ENCODE data around the gene PLCB3. TPM values are rescaled to one million over a fixed set of nuclear protein-coding genes. Genes with fewer than 3 reads are reported as not detected.

The PLCB3 gene
- total RNA-seq, 1 experiment from 2014 or later, result 137 TPM

DNA sequence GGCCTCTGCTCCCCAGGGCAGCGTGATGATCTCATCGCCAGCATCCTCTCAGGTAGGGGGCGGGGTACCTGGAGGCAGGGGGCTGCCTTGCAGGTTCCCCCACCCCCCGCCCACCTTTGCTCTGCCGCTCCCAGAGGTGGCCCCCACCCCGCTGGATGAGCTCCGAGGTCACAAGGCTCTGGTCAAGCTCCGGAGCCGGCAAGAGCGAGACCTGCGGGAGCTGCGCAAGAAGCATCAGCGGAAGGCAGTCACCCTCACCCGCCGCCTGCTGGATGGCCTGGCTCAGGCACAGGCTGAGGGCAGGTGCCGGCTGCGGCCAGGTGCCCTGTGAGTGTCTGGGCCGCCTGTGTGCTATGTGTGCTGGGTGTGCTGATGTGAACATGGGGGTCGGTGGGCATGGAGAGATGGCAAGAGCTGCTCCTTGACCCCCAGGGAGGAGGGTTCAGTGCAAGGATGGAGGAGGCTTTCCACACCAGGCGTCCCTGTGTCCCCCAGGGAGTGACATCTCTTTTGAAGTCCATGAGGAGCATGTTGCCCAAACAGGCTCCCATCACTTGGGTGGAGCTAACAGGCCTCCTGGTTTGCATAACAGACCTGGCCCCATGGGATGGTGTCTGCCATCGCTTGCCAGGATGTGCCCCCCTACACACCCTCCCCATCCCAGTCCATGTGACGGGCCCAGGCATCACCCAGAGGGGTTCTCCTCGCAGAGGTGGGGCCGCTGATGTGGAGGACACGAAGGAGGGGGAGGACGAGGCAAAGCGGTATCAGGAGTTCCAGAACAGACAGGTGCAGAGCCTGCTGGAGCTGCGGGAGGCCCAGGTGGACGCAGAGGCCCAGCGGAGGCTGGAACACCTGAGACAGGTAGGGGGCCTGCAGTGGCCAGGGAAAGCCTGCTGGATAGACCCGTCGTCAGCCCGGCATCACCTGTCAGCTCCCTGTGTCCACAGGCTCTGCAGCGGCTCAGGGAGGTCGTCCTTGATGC lies 14.1 kb downstream of the PLCB3 start:
- no peak for DNase-seq (ENCODE audit: low spot score)

DNA sequence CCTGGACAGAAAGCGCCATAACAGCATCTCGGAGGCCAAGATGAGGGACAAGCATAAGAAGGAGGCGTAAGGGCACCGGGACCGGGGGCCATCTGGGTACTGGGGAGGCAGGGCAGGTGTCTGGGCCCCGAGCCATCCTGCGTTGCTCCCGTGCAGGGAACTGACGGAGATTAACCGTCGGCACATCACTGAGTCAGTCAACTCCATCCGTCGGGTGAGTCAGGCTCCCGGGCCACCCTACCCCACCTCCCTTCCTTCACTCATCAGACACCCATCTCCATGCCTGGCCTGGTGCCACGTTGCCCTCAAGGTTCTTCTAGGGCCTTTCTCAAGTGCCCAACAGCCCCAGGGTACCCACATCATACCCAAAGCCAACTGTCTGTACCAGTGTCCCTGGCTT lies 15.0 kb downstream of the PLCB3 start:
- no peak for DNase-seq (ENCODE audit: low spot score)

DNA sequence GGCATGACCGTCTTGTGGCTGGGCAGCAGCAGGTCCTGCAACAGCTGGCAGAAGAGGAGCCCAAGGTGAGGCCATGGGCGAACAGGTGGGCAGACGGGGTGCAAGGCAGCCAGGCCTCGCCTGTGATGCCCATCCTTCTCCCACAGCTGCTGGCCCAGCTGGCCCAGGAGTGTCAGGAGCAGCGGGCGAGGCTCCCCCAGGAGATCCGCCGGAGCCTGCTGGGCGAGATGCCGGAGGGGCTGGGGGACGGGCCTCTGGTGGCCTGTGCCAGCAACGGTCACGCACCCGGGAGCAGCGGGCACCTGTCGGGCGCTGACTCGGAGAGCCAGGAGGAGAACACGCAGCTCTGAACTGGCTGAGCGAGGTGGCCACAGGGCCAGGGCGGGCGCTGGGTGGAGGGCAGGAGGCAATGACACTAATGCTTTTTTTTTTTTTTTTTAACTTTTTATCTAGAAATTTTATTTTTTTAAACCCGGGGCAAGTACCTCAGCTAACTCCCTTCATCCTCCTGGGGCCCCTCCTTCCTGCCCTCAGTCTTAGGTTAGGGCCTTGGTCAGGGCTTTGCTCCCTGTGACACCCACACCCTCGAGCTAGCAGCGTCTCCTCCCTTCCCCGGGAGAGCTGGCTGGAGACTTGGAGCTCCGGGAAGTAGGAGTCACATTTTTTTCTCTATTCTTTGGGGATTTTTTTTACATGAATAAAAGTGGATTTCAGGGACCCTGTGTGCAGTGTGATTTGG lies 16.0 kb downstream of the PLCB3 start:
- peak; percentile 65 for DNase-seq (ENCODE audit: low spot score)

DNA sequence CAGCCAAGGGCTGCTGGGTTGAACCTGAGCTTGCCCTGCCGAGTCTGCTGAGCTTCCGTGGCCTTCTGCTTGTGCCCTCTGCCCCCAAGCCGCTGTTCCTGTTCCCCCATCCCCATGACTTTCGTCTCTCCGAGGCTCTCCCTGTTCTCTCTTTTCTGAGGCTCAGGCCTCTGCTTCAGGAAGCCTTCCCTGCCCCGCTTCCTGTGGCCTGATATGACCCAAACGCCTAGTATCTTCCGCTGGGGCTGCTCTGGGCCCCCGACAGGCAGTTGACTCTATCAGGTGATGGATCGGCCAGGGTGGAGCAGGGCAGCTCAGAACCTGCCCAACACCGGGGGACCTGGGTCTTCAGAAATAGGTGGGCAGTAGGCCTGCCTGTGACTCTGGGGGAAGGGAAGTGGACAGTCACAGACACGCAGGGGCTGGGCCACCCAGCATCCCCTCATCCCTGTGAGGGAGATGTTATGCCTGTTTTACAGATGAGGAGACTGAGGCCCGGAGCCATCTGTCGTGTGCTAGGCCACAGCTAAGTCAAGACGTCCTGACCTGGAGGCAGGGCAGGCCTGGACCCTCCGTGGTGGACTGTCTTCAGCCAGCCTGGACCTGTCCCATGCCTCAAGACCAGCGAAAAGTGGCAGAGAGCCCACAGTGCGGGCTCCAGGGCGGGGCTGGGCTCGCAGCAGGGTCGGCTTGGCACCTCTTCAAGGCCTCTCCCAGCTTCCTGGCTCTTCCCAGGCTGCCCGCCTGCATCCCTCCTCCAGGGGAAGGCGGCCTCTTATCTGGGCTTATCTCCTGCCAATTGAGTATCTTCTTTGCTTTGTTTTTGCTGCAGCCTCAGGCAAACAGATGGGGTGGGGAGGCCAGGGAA lies 16.9 kb downstream of the PLCB3 start:
- no peak for DNase-seq (ENCODE audit: low spot score)

DNA sequence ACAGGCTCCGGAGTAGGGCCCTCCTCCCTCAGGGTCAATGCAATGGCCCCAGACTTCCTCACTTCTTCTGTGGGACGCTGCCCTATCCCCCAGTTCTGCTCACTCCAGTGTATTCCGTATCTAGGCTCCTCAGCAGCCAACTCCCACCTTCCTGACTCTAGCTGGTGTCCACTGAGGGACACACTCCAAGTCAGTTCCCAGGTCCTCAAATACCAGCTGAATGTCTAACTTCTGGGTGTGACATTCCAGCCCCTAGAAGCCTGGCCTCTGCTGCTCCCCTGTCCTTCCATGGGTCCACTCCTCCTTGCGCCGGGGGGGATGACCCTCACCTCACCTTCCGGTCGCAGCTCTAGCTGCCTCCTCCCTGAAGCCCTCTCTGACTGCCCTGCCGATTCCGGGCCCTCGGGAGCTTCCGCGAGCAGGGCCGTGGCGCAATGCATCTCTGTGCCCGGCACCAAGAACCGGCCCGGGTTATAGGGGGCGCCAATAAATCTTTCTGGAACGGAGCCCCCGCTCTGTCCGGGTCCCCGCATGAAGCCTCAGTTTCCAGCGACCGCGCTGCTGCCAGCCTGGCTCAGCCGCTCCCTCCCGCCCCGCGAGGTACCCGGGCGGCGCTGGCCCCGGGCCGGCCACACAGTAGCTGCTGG lies 17.7 kb downstream of the PLCB3 start:
- peak; percentile 76 for DNase-seq (ENCODE audit: low spot score)

DNA sequence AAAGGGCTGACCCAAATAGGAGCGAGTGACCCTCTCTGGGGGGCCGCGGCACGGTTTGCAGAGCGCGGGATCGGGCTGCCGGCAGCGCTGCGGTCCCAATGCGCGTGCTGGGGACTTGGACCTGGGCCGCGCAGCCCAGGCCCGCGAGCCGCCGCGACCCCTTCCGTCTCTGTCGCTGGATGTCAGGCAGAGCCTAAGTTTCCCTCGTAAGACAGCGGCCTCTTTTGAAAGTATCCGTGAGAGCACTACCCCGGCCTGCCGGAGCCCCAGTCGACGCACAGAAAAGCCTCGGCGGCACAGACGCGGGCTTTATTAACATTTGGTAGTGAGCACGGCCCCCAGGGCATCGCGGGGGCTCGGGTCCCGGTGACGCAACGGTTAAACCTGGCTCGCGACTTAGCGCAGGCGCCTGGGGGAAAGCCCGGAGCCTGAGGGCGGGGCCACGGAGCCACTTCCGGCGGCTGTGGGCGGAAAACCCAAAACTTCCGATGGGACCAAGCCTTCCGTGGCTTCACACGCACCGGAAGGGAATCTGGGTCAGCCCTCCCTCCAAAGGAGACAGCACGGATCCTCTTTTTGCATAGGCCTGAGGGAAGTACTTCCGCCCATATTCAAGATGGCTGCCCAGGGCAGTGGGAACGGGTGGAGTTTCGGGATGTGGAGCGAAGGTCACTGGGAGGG lies 18.4 kb downstream of the PLCB3 start:
- peak; percentile 99 for DNase-seq (ENCODE audit: low spot score)

DNA sequence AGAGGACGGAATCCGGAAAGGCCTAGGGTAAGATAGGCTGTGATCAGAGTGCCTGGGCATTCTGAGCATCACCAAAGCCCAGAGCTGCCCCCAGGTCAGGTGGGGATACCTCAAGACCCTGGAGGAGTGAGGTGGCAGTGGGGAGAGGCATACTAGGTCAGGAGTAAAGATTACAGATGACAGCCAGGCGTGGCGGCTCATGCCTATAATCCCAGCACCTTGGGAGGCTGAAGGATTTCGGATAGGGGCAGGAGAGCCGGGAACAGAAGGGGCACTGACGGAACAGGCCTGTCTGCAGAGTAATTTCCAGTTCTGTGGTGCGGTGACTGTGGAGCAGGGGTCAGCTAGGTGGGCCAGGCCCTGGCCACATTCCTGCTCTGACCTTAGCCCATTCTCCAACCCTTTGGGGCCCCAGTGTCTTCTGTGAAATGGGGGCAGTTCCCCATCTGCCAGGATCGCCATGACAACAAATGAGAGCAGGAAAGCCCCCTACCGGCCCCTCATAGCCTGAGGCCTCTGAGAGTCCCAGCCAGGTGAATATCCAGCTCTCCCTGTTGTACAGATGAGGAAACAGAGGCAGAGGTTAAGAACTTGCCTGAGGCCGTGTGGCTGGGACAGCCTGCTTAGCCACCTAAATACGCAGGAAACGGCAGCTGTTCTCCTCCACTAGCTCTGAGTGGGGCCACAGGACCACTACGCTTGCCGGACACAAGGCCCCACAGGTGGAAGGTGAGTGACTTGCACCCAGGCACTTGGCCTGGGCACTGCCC lies 23.9 kb downstream of the PLCB3 start:
- no peak for DNase-seq (ENCODE audit: low spot score)

DNA sequence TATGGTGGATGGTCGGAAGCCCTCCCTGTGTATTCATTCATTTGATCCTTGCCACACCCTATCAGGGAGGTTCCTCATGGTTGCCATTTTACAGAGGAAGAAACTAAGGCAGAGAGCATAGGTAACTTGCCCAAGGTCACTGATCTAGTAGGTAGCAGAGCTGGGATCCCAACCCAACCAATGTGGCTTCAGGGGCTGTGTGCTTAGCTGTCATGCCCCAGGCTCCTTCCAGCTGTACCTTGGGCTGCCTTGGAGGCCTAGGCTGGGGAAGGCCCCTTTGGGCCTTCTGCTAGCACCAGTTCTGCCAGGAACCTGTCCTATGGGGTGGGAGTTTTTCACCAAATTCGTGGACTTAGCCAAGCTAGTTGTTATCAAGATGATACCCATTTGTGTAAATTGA lies 24.5 kb downstream of the PLCB3 start:
- DNase-seq (ENCODE audit: low spot score), result no peak

DNA sequence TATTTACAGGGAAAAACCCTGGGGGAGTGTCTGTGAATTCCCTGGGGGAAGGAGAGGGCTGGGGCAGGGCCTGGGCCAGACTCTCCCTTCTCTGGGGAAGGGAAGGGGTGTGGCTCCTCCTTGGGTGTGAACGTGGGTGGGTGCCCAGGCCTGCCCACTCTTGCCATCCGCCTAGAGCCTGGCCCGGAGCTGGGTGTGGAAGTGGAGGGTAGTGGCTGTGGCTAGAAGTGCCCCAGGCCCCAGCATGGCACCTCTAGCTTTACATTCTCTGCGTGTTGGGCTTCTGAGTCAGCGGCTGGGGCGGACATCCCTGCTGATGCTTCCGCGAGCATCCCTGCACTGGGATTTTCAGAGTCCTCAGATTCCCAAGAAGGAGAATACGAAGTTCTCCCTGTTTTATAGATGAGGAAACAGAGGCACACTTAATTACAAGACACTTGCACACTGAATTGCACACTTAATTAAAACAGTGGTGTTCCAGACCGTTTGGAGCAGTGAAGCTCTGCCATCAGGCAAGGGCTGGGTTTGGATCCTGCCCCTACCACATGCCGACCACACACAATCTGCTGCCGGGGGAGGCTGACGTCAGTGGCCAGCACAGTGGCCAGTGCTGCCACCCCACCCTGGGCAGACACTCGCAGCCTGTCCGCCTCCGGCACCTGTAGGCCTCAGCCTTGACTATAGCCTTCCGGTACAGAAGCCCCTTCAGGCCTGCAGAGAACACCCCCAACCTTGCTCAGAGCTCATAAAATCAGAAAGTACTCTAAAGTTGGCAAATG lies 25.5 kb downstream of the PLCB3 start:
- DNase-seq (ENCODE audit: low spot score), result no peak

DNA sequence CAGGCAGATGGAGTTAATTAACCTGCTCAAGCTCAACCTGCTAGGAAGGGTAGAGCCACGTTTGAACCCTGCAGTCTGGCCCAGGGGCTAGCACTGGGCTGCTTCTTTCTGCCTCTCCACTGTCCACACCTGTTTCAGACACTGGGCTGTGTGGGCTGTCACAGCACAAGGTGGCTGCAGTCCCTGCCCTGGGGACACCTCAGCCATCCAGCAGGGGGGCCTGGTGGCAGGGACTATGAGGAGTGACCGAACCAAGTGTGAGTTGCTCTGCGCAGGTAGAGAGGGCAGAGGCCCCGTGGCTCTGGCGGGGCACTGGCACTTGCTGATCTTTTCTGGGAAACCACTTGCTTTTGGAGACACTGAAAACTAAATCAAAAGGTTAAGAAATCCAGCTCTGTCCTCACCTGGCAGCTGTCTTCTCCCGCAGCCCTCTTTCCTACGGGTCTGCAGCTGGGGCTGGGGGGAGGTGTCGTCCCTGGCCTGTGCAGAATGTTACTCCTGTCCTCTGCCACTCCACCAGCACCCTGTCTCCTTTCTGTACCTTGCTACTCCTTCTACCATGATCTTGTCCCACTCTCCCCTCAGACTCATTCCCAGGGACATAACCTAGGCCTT lies 27.4 kb downstream of the PLCB3 start:
- no peak for DNase-seq (ENCODE audit: low spot score)

DNA sequence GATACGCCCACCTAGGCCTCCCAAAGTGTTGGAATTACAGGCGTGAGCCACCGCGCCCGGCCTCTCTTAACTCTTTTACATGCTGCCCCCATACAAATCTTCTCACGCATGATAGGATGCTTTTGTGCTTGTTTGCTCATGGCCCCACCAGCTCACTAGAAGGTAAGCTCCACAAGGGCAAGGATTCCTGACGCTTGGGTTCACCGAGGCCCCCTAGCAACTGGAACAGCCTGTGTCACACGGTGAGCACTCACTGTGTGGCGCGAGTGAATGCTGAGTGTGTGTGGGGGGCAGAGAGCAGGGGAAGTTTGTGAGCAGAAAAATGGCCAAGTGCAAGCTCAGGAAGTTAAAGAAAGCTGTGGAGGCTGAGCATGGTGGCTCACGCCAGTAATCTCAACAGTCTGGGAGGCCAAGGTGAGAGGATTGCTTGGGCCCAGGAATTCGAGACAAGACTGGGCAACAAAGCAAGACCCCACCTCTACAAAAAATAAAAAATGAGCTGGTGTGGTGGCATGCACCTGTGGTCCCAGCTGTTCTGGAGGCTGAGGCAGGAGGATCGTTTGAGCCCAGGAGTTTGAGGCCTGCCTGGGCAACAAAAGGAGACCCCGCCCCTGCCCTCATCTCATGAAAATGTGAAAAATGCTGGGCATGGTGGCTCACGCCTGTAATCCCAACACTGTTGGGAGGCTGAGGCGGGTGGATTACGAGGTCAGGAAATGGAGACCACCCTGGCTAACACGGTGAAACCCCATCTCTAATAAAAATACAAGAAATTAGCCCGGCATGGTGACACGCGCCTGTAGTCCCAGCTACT lies 30.8 kb downstream of the PLCB3 start:
- no peak for DNase-seq (ENCODE audit: low spot score)

DNA sequence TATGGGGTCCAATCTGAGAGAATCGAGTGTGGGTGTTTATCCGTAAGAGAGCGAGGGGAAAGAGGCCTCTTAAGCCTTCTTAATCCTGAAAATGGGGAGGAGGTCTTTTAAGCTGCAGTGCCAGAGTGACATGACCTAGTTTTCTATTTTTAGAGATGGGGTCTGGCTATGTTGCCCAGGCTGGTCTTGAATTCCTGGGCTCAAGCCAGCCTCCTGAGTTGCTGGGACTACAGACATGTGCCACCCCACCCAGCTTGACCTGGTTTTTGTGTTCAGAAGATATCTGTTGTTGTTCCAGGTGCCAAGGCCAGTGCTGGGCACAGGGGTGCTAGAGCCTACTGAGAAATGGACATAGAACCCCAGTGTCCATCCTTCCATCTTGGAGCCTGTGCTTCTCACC lies 31.8 kb downstream of the PLCB3 start:
- no peak for DNase-seq (ENCODE audit: low spot score)

DNA sequence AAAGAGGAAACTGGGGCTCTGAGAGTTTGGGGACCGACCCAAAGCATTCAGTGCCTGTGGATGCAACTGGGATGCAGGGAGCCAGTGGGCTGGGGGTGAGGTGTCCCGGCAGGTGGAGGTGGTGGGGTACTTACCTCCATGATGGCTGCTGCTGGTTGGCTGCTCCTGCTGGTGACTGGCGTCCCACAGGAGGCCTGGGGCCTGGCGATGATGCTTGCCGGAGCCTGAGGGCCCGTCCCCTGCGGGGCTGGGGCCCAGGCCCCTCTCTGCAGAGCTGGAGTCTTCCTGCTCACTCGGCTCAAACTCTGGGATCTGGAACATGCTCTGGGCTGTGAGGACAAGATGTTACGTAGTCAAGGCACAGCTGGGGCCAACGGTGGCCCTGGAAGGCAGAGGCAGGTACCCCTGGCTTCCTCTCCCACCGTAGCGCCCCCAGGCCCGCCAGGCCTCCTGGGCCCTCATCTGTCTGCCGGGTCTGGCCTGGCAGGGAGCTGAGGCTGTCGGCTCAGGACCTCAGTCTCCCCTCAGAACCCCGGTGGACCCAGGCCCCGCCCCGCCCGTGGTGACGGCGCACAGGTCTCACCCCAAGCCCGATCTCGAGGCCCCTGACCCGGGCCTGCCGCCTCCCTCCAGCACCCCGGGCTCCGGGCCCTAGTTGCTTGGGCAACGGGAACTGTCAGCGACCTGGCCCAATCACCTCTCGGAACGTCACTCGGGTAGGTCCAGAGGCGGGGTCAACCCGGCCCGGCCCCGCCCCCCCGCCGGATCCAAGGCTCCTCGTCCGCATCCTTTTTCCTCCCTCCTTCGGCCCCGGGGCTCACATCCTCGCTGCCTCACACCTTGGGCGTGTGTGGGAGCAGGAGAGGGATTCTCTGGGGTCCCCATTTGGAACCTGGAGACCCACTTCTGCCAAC lies 33.0 kb downstream of the PLCB3 start, which contains the start of gene BAD:
Gene BAD, minus strand, starts transcription at position 618 of the 914 bp plus-strand sequence. Its CDS starts 297 bp downstream, at position 321.
- peak; percentile 97 for DNase-seq (ENCODE audit: low spot score)

DNA sequence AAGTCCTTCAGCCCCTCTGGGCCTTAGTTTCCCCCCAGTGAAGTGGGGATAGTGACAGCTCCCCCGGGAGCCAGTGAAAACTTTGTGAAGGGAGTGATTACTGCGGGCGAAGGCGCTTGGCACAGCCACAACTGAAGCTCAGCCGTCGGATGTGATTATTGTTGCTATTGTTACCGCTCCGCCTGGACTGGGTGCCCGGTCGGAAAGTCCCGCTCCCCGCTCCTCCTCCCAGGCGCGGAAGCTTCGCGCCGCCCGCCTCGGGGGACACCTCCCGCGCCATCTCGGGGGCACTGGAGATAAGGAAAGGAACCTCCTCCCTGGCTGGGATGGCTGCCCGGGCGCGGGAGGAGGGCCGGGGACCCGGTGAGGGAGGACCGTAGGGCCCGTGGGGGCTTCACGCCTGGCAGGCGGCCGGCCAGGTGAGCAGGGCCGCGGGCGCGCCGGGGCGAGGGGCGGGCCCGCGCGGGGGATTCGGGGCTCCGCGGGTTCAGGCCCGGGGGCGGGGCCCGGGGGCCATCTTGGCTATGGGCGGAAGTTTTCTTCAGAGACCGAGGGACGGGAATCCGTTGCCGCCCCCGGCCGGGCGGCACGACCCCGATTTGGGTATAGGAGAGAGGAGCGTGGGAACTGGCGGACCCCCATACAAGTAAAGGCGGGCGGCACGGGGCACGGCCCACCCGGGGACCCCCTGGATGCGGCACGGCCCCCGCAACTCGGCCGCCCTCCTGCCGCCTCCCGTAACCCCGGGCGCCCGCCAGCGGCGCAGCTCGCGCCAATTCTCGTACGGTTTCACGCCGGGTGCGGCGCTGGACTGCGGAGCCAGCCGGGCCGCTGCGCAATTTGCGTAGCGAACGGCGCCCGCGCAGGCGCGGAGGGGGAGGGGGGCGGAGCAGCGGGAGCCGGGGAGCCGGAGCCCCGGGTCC lies 33.9 kb downstream of the PLCB3 start, which contains the start of gene GPR137:
Gene GPR137, plus strand, starts transcription at position 887 of the 923 bp plus-strand sequence. CDS start 677 bp downstream, outside the sequence.
- DNase-seq (ENCODE audit: low spot score), result peak; percentile 85
